ENCODE measurements around the gene MTCH1.

- TF ChIP-seq CTCF (conservative IDR thresholded peaks at IDR 0.05; ENCODE audit: low read depth in 2 of 2), result no peak
- TF ChIP-seq ETS1 (IDR thresholded peaks at IDR 0.05), result no peak
- TF ChIP-seq EZH2 (IDR thresholded peaks at IDR 0.05; ENCODE audit: low read depth, unreplicated experiment), result no peak
- no peak for TF ChIP-seq EZH2phosphoT487 (IDR thresholded peaks at IDR 0.05; ENCODE audit: unreplicated experiment)
- no peak for TF ChIP-seq JUNB (IDR thresholded peaks at IDR 0.05; ENCODE audit: unreplicated experiment)
- no peak for TF ChIP-seq ZNF331 (CRISPR knock-in tag; IDR thresholded peaks at IDR 0.05; ENCODE audit: low read depth)
- TF ChIP-seq POLR2AphosphoS5 (IDR thresholded peaks at IDR 0.05; ENCODE audit: low read depth), result no peak
- TF ChIP-seq REST (IDR thresholded peaks at IDR 0.05; ENCODE audit: unreplicated experiment), result no peak
- no peak for TF ChIP-seq ZNF114 (CRISPR knock-in tag; IDR thresholded peaks at IDR 0.05)
- TF ChIP-seq CREB1 (CRISPR knock-in tag; IDR thresholded peaks at IDR 0.05; ENCODE audit: low read depth), result no peak
Observed at GRCh38 chr6:37004044-37004980, 18.3 kb upstream of the MTCH1 start.
